Measurements from ENCODE around the gene DCDC2C. TPM values are rescaled to one million over a fixed set of nuclear protein-coding genes. Genes with fewer than 3 reads are reported as not detected.

The DCDC2C gene
- polyA plus RNA-seq, 1 of the 3 experiments (the other 2 are of a cell fraction), result not detected

GRCh38 chr2:3666613-3666975, 36.8 kb upstream of the DCDC2C start:
- ChIA-PET POLR2A (no interaction called here), CTCF (interaction anchor here (1.3 to 2.0 kb wide), 3 partner anchors 10 to 160 kb away, joined by 3 to 6 read pairs (median 3); no protein-coding TSS in a partner anchor)
- Histone ChIP-seq H3K9me2 (no peaks in the 10 kb centered on the region), H3K9me3 (no peaks in the 10 kb centered on the region), H3K9ac (no peak overlapping the region), H2AFZ (ENCODE audit: low read depth) (no peak overlapping the region), H3K4me1 (ENCODE audit: control insufficient read depth in 1 of 2, insufficient read depth in 2 of 2, low read depth in 1 of 2, low read length in 1 of 2) (peaks cover 0 to 6% of the 10 kb centered on the region in 2 experiments; a peak in 1 of 4 replicates), H3K4me3 (ENCODE audit: low read depth in 2 of 2, low read length in 1 of 2) (no peak overlapping the region), H3K27ac (ENCODE audit: low read depth in 2 of 2, low read length in 1 of 2) (no peak overlapping the region), H3F3A (replicated peaks; ENCODE audit: insufficient read depth) (no peaks in the 10 kb centered on the region), H3K36me3 (replicated peaks in 1 of 2; ENCODE audit: control insufficient read depth in 1 of 2, insufficient read depth in 2 of 2, low read length in 1 of 2) (no peaks in the 10 kb centered on the region), H3K4me2 (no peak overlapping the region), H4K20me1 (ENCODE audit: insufficient read depth) (no peaks in the 10 kb centered on the region), H3K27me3 (ENCODE audit: insufficient read depth) (no peaks in the 10 kb centered on the region), H3K79me2 (ENCODE audit: insufficient read depth) (no peaks in the 10 kb centered on the region)
- WGBS (ENCODE audit: low lambda C conversion rate), result 86% methylated on average over 17 of the region's 18 CpGs
- no peak for DNase-seq
- TF ChIP-seq NFIC (IDR thresholded peaks at IDR 0.05; ENCODE audit: borderline replicate concordance) (no peak), TCF12 (IDR thresholded peaks at IDR 0.05) (no peak)

- H3K4me2 ChIP-seq, result 0 out of 2 replicates have a peak overlapping the region, but pooled peaks have one; percentile 17
- no peak overlapping the region for H2AFZ ChIP-seq (ENCODE audit: low read depth)
- peak; percentile 76 for DNase-seq
- H3K9ac ChIP-seq, result no peak overlapping the region
- no peak overlapping the region for H3K27ac ChIP-seq (ENCODE audit: low read depth in 2 of 2, low read length in 1 of 2)
- 28% methylated on average over 23 of the region's 23 CpGs for WGBS (ENCODE audit: low lambda C conversion rate)
- ChIA-PET CTCF (interaction anchor here (0.6 to 2.0 kb wide), 4 partner anchors 9 to 60 kb away, joined by 3 to 6 read pairs (median 3); partner anchors contain the start of gene ALLC), POLR2A (no interaction called here)
- no peaks in the 10 kb centered on the region for H3K9me3 ChIP-seq
- no peak for TF ChIP-seq SIN3A (IDR thresholded peaks at IDR 0.05; ENCODE audit: borderline replicate concordance, low read depth, low read length)
- no peak for TF ChIP-seq EZH2phosphoT487 (IDR thresholded peaks at IDR 0.05; ENCODE audit: borderline replicate concordance, low read depth)
- no peak for TF ChIP-seq RCOR1 (IDR thresholded peaks at IDR 0.05; ENCODE audit: low read length)
- no peak for TF ChIP-seq NFIC (IDR thresholded peaks at IDR 0.05; ENCODE audit: borderline replicate concordance)
- no peak for TF ChIP-seq TCF12 (IDR thresholded peaks at IDR 0.05)
- TF ChIP-seq FOXJ3 (CRISPR knock-in tag; IDR thresholded peaks at IDR 0.05), result peak; percentile 13; the same call in 1 of the 2 replicates
- no peak for TF ChIP-seq JUND (IDR thresholded peaks at IDR 0.05)
- no peak for TF ChIP-seq IRF3 (IDR thresholded peaks at IDR 0.05; ENCODE audit: low read depth, low read length)
- 0 out of 2 replicates have a peak, but pooled peaks have one; percentile 47 for TF ChIP-seq MXI1 (IDR thresholded peaks at IDR 0.05; ENCODE audit: low read depth, low read length)
- TF ChIP-seq USF1 (IDR thresholded peaks at IDR 0.05; ENCODE audit: borderline replicate concordance, low read depth), result no peak
- no peaks in the 10 kb centered on the region for H4K20me1 ChIP-seq (ENCODE audit: insufficient read depth)
- H3K4me3 ChIP-seq (ENCODE audit: low read depth in 2 of 2, low read length in 1 of 2), result no peak overlapping the region; a peak in 1 of 4 replicates
- H3K9me2 ChIP-seq, result no peaks in the 10 kb centered on the region
- H3K79me2 ChIP-seq (ENCODE audit: insufficient read depth), result no peaks in the 10 kb centered on the region
- no peaks in the 10 kb centered on the region for H3F3A ChIP-seq (replicated peaks; ENCODE audit: insufficient read depth)
- H3K27me3 ChIP-seq (ENCODE audit: insufficient read depth), result no peaks in the 10 kb centered on the region
- H3K36me3 ChIP-seq (replicated peaks in 1 of 2; ENCODE audit: control insufficient read depth in 1 of 2, insufficient read depth in 2 of 2, low read length in 1 of 2), result no peaks in the 10 kb centered on the region
- H3K4me1 ChIP-seq (ENCODE audit: control insufficient read depth in 1 of 2, insufficient read depth in 2 of 2, low read depth in 1 of 2, low read length in 1 of 2), result peaks cover 0 to 6% of the 10 kb centered on the region in 2 experiments; a peak in 1 of 4 replicates
These were observed 36.2 kb upstream of the DCDC2C start for GRCh38 chr2:3667151-3667631.
